Mucosa of descending colon (tissue), 3 donors: ENCODE measurements around the gene CC2D1A. TPM values are rescaled to one million over a fixed set of nuclear protein-coding genes. Genes with fewer than 3 reads are reported as not detected.

Experiments used
- ATAC-seq: fragments of 200-7000 bp; cut with Tn5 transposase; one replicate; pipeline ENCODE4 v1.9.1; 2020; ENCODE audit warnings: mild to moderate bottlenecking, moderate library complexity
- DNase-seq, 3 donors: peaks; one replicate each; pipeline ENCODE4 v3.0.0-alpha.2; 2020
- H3K36me3 ChIP-seq: fragments of 200-600 bp; one replicate; pipeline ENCODE4 v1.8.0; 2021; ENCODE audit warnings: low read depth, mild to moderate bottlenecking
- H3K4me1 ChIP-seq: fragments of 200-600 bp; one replicate; pipeline ENCODE4 v1.8.0; 2021; ENCODE audit warnings: low read depth, mild to moderate bottlenecking
- H3K4me3 ChIP-seq: fragments of 200-600 bp; one replicate; pipeline ENCODE4 v1.8.0; 2021; ENCODE audit warnings: mild to moderate bottlenecking
- H3K9me3 ChIP-seq: fragments of 200-600 bp; one replicate; pipeline ENCODE4 v1.8.0; 2021; ENCODE audit warnings: mild to moderate bottlenecking
- CTCF ChIP-seq: fragments of 200-600 bp; IDR thresholded peaks from one replicate; pipeline ENCODE4 v1.8.0; 2022; ENCODE audit warnings: antibody characterized with exemption, mild to moderate bottlenecking
- intact Hi-C, 2 donors: fragments of 100-400 bp; cut with DNase I in 1 of 2; cut with micrococcal nuclease in 1 of 2; formaldehyde crosslinking; loops; one replicate each; pipeline versions ENCODE4 v1.11.0 to v1.11.1; 2022; cut with DNase I, micrococcal nuclease
- total RNA-seq, 3 donors: library from RNA; stranded (reverse); fragmentation: NEBNext Ultra II Directional in 2 of 3; extraction: Animal tissue kit (Norgen Biotek cat#: 25700) in 2 of 3; gene quantifications; one replicate each; pipeline versions ENCODE4 v1.2.1 to v1.2.4, GENCODE V29; 2021 to 2023
- donor health status: DM: no; HTN: no; CAD: no; lungs with moderate emphysema.
- donor health status: DM: no; HTN: no; CAD: no.
- donor health status: DM: no; HTN: yes; CAD: no.

CC2D1A gene
- total RNA-seq, 3 donors from 2014 or later, result 68.4 to 118 (median 101) TPM

- DNase-seq, result peak in 1 of 3 donors; percentile 46
- peak; percentile 4 for ATAC-seq
- H3K4me3 ChIP-seq, result no peak overlapping the region
- no peak for TF ChIP-seq CTCF
- intact Hi-C loops, result no loop called here
- H3K9me3 ChIP-seq, result no peaks in the 10 kb centered on the region
- no peaks in the 10 kb centered on the region for H3K4me1 ChIP-seq
- H3K36me3 ChIP-seq, result no peaks in the 10 kb centered on the region
Measured at GRCh38 chr19:13961826-13962698, 56.1 kb downstream of the CC2D1A start.

- ATAC-seq, result peak; percentile 6
- H3K4me3 ChIP-seq, result no peak overlapping the region
Measured at GRCh38 chr19:13962699-13963602, 57.0 kb downstream of the CC2D1A start.

GRCh38 chr19:13963603-13964105 is 57.7 kb downstream of the CC2D1A start:
- peaks cover 3% of the 10 kb centered on the region for H3K36me3 ChIP-seq
- no peaks in the 10 kb centered on the region for H3K9me3 ChIP-seq
- intact Hi-C loops, result no loop called here
- H3K4me3 ChIP-seq, result no peak overlapping the region
- DNase-seq (peak in 1 of 3 donors; percentile 46), ATAC-seq (peak; percentile 2)
- no peaks in the 10 kb centered on the region for H3K4me1 ChIP-seq
- no peak for TF ChIP-seq CTCF

More at GRCh38 chr19:13962699-13963602, 57.0 kb downstream of the CC2D1A start:
- intact Hi-C loops, result no loop called here
- no peak for TF ChIP-seq CTCF
- DNase-seq, result peak in 1 of 3 donors; percentile 55
- Histone ChIP-seq H3K4me1 (no peaks in the 10 kb centered on the region), H3K9me3 (no peaks in the 10 kb centered on the region), H3K36me3 (peaks cover 2% of the 10 kb centered on the region)

- no peaks in the 10 kb centered on the region for H3K9me3 ChIP-seq
- no peak for ATAC-seq
- H3K4me3 ChIP-seq, result no peak overlapping the region
- DNase-seq, result no peak
- H3K36me3 ChIP-seq, result peaks cover 3% of the 10 kb centered on the region
- intact Hi-C loops, result no loop called here
- H3K4me1 ChIP-seq, result no peaks in the 10 kb centered on the region
- no peak for TF ChIP-seq CTCF
Measured at GRCh38 chr19:13964776-13965175, 58.8 kb downstream of the CC2D1A start.

GRCh38 chr19:13965377-13965896 is 59.4 kb downstream of the CC2D1A start:
- no peak for TF ChIP-seq CTCF
- DNase-seq (no peak), ATAC-seq (no peak)
- H3K4me3 ChIP-seq, result no peak overlapping the region
- intact Hi-C loops, result no loop called here
- H3K36me3 ChIP-seq, result peaks cover 3% of the 10 kb centered on the region
- no peaks in the 10 kb centered on the region for H3K9me3 ChIP-seq
- no peaks in the 10 kb centered on the region for H3K4me1 ChIP-seq
